ENCODE data around the gene TEN1.

DNA sequence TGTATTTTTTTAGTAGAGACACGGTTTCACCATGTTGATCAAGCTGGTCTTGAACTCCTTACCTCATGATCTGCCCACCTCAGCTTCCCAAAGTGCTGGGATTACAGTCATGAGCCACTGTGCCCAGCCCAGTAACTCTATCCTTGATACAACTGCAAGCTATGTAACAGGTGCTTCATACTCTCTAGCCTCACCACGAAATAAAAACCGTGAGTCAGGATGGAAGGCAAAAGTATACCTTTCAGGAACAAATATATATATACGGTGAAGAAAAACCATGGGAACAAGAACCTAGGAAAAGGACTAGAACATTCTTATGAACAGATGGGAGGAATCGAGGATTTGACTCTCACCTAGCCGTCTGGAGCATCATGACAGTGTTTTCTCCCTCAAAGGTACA lies 28.6 kb upstream of the TEN1 start:
- TF ChIP-seq POLR2A (IDR thresholded peaks at IDR 0.05; ENCODE audit: low read depth, low read length) = no peak
- no peak for TF ChIP-seq POLR2AphosphoS5 (IDR thresholded peaks at IDR 0.05; ENCODE audit: low read depth, low read length)
